Esophagus squamous epithelium (tissue), 5 donors: ENCODE data around the gene IL19. TPM values are rescaled to one million over a fixed set of nuclear protein-coding genes. Genes with fewer than 3 reads are reported as not detected.

Experiments
- DNase-seq: peaks from one replicate; lab custom pipeline; 2025; lab: John Stamatoyannopoulos, UW
- H3K27ac ChIP-seq, 4 donors: fragments of 200-600 bp; sonication (generic); one replicate each; pipeline ENCODE4 v1.5.1; 2016 to 2019; ENCODE audit warnings: mild to moderate bottlenecking in 1 of 4
- H3K27me3 ChIP-seq, 4 donors: fragments of 200-600 bp; sonication (generic); 1 replicate in 3 of 4; 2 replicates in 1 of 4; pipeline versions ENCODE4 v1.5.1 to v1.6.0; 2017 to 2021; ENCODE audit warnings: antibody characterized with exemption in 1 of 4
- H3K36me3 ChIP-seq, 3 donors: fragments of 200-600 bp; sonication (generic); one replicate each; pipeline ENCODE4 v1.5.1; 2016 to 2019
- H3K4me1 ChIP-seq, 3 donors: fragments of 200-600 bp; sonication (generic); one replicate each; pipeline ENCODE4 v1.5.1; 2017 to 2019
- H3K4me3 ChIP-seq, 4 donors: fragments of 200-600 bp; sonication (generic); 1 replicate in 3 of 4; 2 replicates in 1 of 4; pipeline ENCODE4 v1.5.1; 2016 to 2019; ENCODE audit warnings: mild to moderate bottlenecking in 2 of 4, moderate library complexity in 1 of 4
- H3K9me3 ChIP-seq, 3 donors: fragments of 200-600 bp; sonication (generic); one replicate each; pipeline ENCODE4 v1.5.1; 2016 to 2019
- POLR2A ChIP-seq, 4 donors: fragments of 450-650 bp; IDR thresholded peaks; one replicate each; pipeline ENCODE4 v1.6.1; 2017; ENCODE audit warnings: antibody characterized with exemption in 4 of 4, mild to moderate bottlenecking in 4 of 4, moderate library complexity in 3 of 4
- WGBS, 2 donors: methylation state at CpG; one replicate each; pipeline ENCODE4 v1.1.5; 2018; 5-methylcytosine and 5-hydroxymethylcytosine counted together
- intact Hi-C: fragments of 100-400 bp; cut with DNase I; formaldehyde crosslinking; loops from one replicate; pipeline ENCODE4 v1.15.0; 2022
- total RNA-seq, 4 donors: library from RNA; depleted of rRNA; stranded (reverse); fragments of >200 nt; gene quantifications; one replicate each; pipeline ENCODE4 v1.1.0, GENCODE V29; 2016
- TF ChIP-seq, protein P1 (sequence below), 6 experiments: fragments of 450-650 bp in 4 of 6; fragments of 200-600 bp in 2 of 6; sonication (generic) in 2 of 6; IDR thresholded peaks; one replicate each; pipeline ENCODE4 v1.5.1; 2016 to 2019; ENCODE audit warnings: antibody characterized with exemption in 6 of 6, mild to moderate bottlenecking in 4 of 6, moderate library complexity in 4 of 6
- donor health status: DM: yes; HTN: yes; CAD: no.

The IL19 gene
- total RNA-seq, 4 donors from 2014 or later, result 0.23 to 16.8 (median 16.3) TPM; not detected in 1

DNA sequence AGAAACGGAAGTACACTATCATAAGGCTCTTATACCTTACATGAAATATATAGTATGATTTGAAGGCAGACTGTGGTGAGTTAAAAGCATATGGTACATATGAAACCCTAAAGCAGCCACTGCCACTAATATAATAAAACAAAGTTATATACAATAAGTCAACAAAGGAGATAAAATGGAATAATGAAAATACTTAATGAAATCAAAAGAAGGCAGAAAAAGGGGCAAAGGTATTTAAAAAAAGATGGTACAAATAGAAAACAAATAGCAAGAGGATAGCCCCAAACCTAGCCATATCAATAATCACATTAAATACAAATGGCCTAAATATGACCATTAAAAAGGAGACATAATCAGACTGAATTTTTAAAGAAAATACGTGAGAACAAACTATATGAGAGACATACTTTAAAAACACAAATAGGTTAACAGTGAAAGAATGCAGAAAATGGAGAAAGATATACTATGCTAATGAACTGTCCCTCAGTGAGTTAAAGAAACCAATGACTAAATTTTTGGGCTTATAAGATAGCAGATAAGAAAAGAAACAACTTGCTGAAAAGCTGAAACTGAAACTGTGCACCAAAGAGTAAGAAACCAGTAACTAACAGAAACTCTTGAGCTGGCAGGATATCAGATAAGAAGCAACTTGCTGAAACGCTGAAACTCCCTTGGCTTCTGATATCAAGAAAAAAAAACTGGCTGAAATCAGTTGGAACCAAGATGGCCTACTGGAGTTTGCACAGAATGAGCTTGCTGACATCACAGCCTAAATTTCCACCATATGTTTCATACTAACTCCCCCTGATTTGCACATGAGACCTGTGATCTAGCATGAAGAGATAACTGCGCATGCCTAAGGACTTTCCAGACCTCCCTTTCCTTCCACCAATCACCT lies 46.1 kb downstream of the IL19 start:
- Histone ChIP-seq H3K9me3 (peaks cover 0 to 5% (median 5%) of the 10 kb centered on the region in 3 donors), H3K4me3 (no peak overlapping the region), H3K27ac (no peak overlapping the region), H3K4me1 (no peaks in the 10 kb centered on the region), H3K27me3 (peaks cover 0 to 4% (median 0%) of the 10 kb centered on the region in 4 donors), H3K36me3 (no peaks in the 10 kb centered on the region)
- intact Hi-C loops, result no loop called here
- no peak for DNase-seq
- 64 to 74% methylated on average over 4 of the region's 4 CpGs for WGBS, 2 donors
- TF ChIP-seq, protein P1, sequence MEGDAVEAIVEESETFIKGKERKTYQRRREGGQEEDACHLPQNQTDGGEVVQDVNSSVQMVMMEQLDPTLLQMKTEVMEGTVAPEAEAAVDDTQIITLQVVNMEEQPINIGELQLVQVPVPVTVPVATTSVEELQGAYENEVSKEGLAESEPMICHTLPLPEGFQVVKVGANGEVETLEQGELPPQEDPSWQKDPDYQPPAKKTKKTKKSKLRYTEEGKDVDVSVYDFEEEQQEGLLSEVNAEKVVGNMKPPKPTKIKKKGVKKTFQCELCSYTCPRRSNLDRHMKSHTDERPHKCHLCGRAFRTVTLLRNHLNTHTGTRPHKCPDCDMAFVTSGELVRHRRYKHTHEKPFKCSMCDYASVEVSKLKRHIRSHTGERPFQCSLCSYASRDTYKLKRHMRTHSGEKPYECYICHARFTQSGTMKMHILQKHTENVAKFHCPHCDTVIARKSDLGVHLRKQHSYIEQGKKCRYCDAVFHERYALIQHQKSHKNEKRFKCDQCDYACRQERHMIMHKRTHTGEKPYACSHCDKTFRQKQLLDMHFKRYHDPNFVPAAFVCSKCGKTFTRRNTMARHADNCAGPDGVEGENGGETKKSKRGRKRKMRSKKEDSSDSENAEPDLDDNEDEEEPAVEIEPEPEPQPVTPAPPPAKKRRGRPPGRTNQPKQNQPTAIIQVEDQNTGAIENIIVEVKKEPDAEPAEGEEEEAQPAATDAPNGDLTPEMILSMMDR (IDR thresholded peaks at IDR 0.05), result no peak
- TF ChIP-seq POLR2A (IDR thresholded peaks at IDR 0.05), result no peak

DNA sequence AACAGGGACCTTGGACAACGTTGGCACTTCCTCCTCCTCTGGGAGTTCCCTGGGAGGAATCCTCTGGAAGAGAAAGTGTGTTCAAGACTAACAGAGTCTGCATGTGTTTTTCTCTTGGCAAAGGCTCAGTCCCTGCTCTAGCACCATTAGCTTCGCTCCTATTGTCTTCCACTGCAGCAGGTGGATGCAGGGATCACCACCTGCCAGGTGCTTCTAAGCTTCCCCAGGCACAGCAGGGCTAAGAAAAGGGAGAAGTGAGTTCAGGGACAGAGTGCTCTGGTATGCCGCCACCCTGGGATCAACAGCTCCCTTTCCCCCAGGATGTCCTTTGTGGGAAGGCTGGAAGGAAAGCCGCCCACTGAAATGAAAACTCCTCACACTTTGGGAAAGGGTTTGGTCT lies 50.9 kb downstream of the IL19 start:
- intact Hi-C loops, result no loop called here
- no peak for DNase-seq
- no peak overlapping the region for H3K27ac ChIP-seq
- TF ChIP-seq POLR2A (IDR thresholded peaks at IDR 0.05), result no peak
- TF ChIP-seq, protein P1 (IDR thresholded peaks at IDR 0.05), result no peak
- H3K4me1 ChIP-seq, result peaks cover 0 to 2% (median 0%) of the 10 kb centered on the region in 3 donors
- no peaks in the 10 kb centered on the region for H3K27me3 ChIP-seq
- H3K9me3 ChIP-seq, result no peaks in the 10 kb centered on the region
- WGBS, 2 donors, result 0 to 57% methylated on average over 1 to 4 of the region's 4 CpGs
- H3K4me3 ChIP-seq, result no peak overlapping the region
- H3K36me3 ChIP-seq, result no peaks in the 10 kb centered on the region

DNA sequence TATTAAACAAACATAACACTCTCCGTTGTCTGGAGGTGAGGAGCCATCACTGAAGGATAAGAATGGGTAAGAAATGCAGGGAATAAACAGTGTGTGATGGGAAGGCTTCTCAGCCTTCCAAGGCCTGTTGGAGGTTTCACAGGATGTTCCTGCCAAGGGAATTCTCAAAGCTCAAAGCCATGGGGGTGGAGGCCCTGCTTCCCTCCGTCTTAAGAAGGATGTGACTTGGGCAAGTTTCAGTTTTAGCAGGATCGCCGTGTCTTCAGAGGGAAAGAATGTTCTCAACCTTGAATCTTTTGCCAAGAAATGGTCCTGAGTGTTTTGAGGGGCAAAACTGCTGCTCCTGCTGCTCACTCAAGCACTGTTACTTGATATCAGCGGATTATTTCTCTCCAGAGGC lies 53.2 kb downstream of the IL19 start:
- no peak for TF ChIP-seq POLR2A (IDR thresholded peaks at IDR 0.05)
- TF ChIP-seq, protein P1 (IDR thresholded peaks at IDR 0.05), result no peak
- no peak overlapping the region for H3K27ac ChIP-seq
- no peaks in the 10 kb centered on the region for H3K27me3 ChIP-seq
- WGBS, 2 donors, result 46 to 76% methylated on average over 3 to 5 of the region's 5 CpGs
- no peaks in the 10 kb centered on the region for H3K9me3 ChIP-seq
- intact Hi-C loops, result no loop called here
- DNase-seq, result no peak
- no peak overlapping the region for H3K4me3 ChIP-seq
- H3K36me3 ChIP-seq, result no peaks in the 10 kb centered on the region
- peaks cover 0 to 4% (median 0%) of the 10 kb centered on the region in 3 donors for H3K4me1 ChIP-seq

DNA sequence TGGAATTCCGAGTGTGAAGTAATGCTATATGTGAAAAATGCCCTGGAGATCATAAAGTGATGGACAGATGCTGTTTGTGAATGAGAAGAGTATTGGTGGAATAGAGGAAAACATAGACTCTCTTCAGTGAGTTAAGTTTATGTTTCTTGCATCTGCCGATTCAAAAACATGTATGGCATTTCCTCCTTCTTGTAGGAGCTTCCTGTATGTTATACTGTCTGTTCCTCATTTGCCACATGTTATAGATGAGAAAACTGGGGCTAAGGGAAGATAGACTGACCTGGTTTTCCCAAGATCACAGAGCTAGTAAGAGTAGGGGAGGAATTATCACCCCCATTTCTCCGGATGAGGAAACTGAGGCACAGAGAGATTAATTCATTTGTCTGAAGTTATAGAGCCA lies 53.8 kb downstream of the IL19 start:
- no peaks in the 10 kb centered on the region for H3K36me3 ChIP-seq
- no peak for TF ChIP-seq POLR2A (IDR thresholded peaks at IDR 0.05)
- TF ChIP-seq, protein P1 (IDR thresholded peaks at IDR 0.05), result no peak
- no peak overlapping the region for H3K27ac ChIP-seq
- H3K9me3 ChIP-seq, result no peaks in the 10 kb centered on the region
- no peak for DNase-seq
- 73 to 76% methylated on average over 3 of the region's 3 CpGs for WGBS, 2 donors
- no peak overlapping the region for H3K4me3 ChIP-seq
- peaks cover 0 to 2% (median 0%) of the 10 kb centered on the region in 4 donors for H3K27me3 ChIP-seq
- intact Hi-C loops, result no loop called here
- H3K4me1 ChIP-seq, result peaks cover 0 to 6% (median 0%) of the 10 kb centered on the region in 3 donors

DNA sequence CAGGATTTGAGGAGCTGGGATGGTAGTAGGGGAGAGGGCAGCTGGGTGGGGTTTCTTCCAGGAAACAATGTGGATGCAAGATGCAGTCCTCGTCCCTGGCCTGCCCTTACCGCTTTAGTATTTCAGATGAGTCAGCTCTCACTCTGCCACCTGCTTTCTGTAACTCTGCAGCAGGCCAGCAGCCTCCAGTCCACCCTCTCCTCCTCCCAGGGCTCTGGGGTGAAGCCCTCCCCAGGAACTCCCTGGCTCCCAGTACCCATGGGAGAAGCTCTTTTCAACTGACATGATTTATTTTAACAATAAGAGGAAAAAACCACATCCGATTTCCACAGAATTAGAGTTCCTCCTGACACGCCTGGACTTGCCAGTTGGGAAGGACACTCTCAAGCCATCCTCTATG lies 55.8 kb downstream of the IL19 start:
- DNase-seq, result no peak
- no peaks in the 10 kb centered on the region for H3K36me3 ChIP-seq
- H3K27ac ChIP-seq, result no peak overlapping the region
- H3K27me3 ChIP-seq, result peaks cover 0 to 4% (median 0%) of the 10 kb centered on the region in 4 donors
- 32 to 46% methylated on average over 4 of the region's 4 CpGs for WGBS, 2 donors
- no peak for TF ChIP-seq POLR2A (IDR thresholded peaks at IDR 0.05)
- TF ChIP-seq, protein P1 (IDR thresholded peaks at IDR 0.05), result no peak
- no peak overlapping the region for H3K4me3 ChIP-seq
- intact Hi-C loops, result no loop called here
- H3K4me1 ChIP-seq, result peaks cover 0 to 13% (median 0%) of the 10 kb centered on the region in 3 donors
- no peaks in the 10 kb centered on the region for H3K9me3 ChIP-seq
